Hepatocyte (in vitro differentiated cells): ENCODE results near the gene POSTN. TPM values are rescaled to one million over a fixed set of nuclear protein-coding genes. Genes with fewer than 3 reads are reported as not detected.

Experiments
- DNase-seq: peaks from one replicate; pipeline ENCODE4 v3.0.0-alpha.2; 2016; ENCODE audit warnings: low spot score
- H2AFZ ChIP-seq: fragments of 200-600 bp; sonication (generic); 2 replicates; pipeline ENCODE4 v1.6.0; 2016; ENCODE audit warnings: antibody characterized with exemption, mild to moderate bottlenecking
- H3K27ac ChIP-seq: fragments of 200-600 bp; sonication (generic); 2 replicates; pipeline ENCODE4 v1.5.1; 2016; ENCODE audit warnings: mild to moderate bottlenecking
- H3K27me3 ChIP-seq: fragments of 200-600 bp; sonication (generic); 2 replicates; pipeline ENCODE4 v1.6.1; 2016
- H3K36me3 ChIP-seq: fragments of 200-600 bp; sonication (generic); replicated peaks from 2 replicates; pipeline ENCODE4 v1.5.1; 2016; ENCODE audit warnings: low read depth; ENCODE audit not compliant: insufficient read depth
- H3K4me1 ChIP-seq: fragments of 200-600 bp; sonication (generic); 2 replicates; pipeline ENCODE4 v1.5.1; 2016; ENCODE audit warnings: mild to moderate bottlenecking, moderate library complexity; ENCODE audit not compliant: insufficient read depth
- H3K4me2 ChIP-seq: fragments of 200-600 bp; sonication (generic); 2 replicates; pipeline ENCODE4 v1.6.0; 2016
- H3K4me3 ChIP-seq: fragments of 200-600 bp; sonication (generic); 2 replicates; pipeline ENCODE4 v1.5.1; 2016; ENCODE audit warnings: mild to moderate bottlenecking
- H3K79me2 ChIP-seq: fragments of 200-600 bp; sonication (generic); 2 replicates; pipeline ENCODE4 v1.6.0; 2017; ENCODE audit warnings: mild to moderate bottlenecking
- H3K9me2 ChIP-seq: fragments of 200-600 bp; sonication (generic); replicated peaks from 2 replicates; pipeline ENCODE4 v1.6.0; 2017; ENCODE audit warnings: mild to moderate bottlenecking; ENCODE audit not compliant: insufficient read depth
- H3K9me3 ChIP-seq: fragments of 200-600 bp; sonication (generic); 2 replicates; pipeline ENCODE4 v1.5.1; 2016; ENCODE audit warnings: low read depth, mild to moderate bottlenecking
- H4K20me1 ChIP-seq: fragments of 200-600 bp; sonication (generic); 2 replicates; pipeline ENCODE4 v1.6.0; 2016; ENCODE audit warnings: mild to moderate bottlenecking; ENCODE audit not compliant: insufficient read depth, poor library complexity, severe bottlenecking
- CTCF ChIP-seq: fragments of 200-600 bp; sonication (generic); IDR thresholded peaks from 2 replicates; pipeline ENCODE4 v1.5.1; 2016; ENCODE audit warnings: antibody characterized with exemption, mild to moderate bottlenecking; ENCODE audit not compliant: poor library complexity
- EZH2 ChIP-seq: fragments of 200-600 bp; sonication (generic); IDR thresholded peaks from 2 replicates; pipeline ENCODE4 v1.6.1; 2016; ENCODE audit warnings: antibody characterized with exemption, mild to moderate bottlenecking, borderline replicate concordance
- EZH2phosphoT487 ChIP-seq: fragments of 200-600 bp; sonication (generic); IDR thresholded peaks from one replicate; pipeline ENCODE4 v1.6.1; 2018; ENCODE audit warnings: antibody characterized with exemption, mild to moderate bottlenecking, low read depth, moderate library complexity; ENCODE audit not compliant: unreplicated experiment, severe bottlenecking
- WGBS: methylation state at CpG from one replicate; pipeline ENCODE4 v1.1.6; 2016; ENCODE audit warnings: low lambda C conversion rate; ENCODE audit errors: missing lambda C conversion rate; 5-methylcytosine and 5-hydroxymethylcytosine counted together
- polyA plus RNA-seq: library from polyadenylated mRNA; unstranded; fragments of >200 nt; fragmentation: Nextera tagmentation; extraction: Ambion mirVana; gene quantifications from 2 replicates; pipeline ENCODE4 v1.2.1, GENCODE V29; 2016
- total RNA-seq: library from RNA; depleted of rRNA; stranded (reverse); fragments of >200 nt; gene quantifications from 2 replicates; pipeline ENCODE4 v1.2.3, GENCODE V29; 2014

POSTN gene
- total and polyA plus RNA-seq, 2 experiments from 2014 or later, result 179 to 233 TPM

- H3K9me2 ChIP-seq, result no peaks in the 10 kb centered on the region
- H3K4me1 ChIP-seq, result no peaks in the 10 kb centered on the region
- no peaks in the 10 kb centered on the region for H3K36me3 ChIP-seq
- no peak overlapping the region for H3K4me3 ChIP-seq
- H2AFZ ChIP-seq, result no peak overlapping the region
- H3K27me3 ChIP-seq, result no peaks in the 10 kb centered on the region
- no peak for DNase-seq
- H4K20me1 ChIP-seq, result no peaks in the 10 kb centered on the region
- 84% methylated on average over 2 of the region's 2 CpGs for WGBS
- no peaks in the 10 kb centered on the region for H3K79me2 ChIP-seq
- H3K9me3 ChIP-seq, result no peaks in the 10 kb centered on the region
- TF ChIP-seq EZH2phosphoT487, result no peak
- TF ChIP-seq CTCF, result no peak
- no peak for TF ChIP-seq EZH2
- H3K4me2 ChIP-seq, result no peak overlapping the region
- no peak overlapping the region for H3K27ac ChIP-seq
Observed at GRCh38 chr13:37535501-37535900, 63.1 kb downstream of the POSTN start.

GRCh38 chr13:37534676-37535075, 63.9 kb downstream of the POSTN start:
- H3K9me2 ChIP-seq, result no peaks in the 10 kb centered on the region
- TF ChIP-seq EZH2phosphoT487 (no peak), EZH2 (no peak), CTCF (no peak)
- no peaks in the 10 kb centered on the region for H3K36me3 ChIP-seq
- 89% methylated on average over 1 of the region's 1 CpG for WGBS
- H3K4me1 ChIP-seq, result no peaks in the 10 kb centered on the region
- H3K4me3 ChIP-seq, result no peak overlapping the region
- no peak for DNase-seq
- H3K27me3 ChIP-seq, result no peaks in the 10 kb centered on the region
- H3K9me3 ChIP-seq, result no peaks in the 10 kb centered on the region
- no peak overlapping the region for H3K4me2 ChIP-seq
- no peak overlapping the region for H2AFZ ChIP-seq
- no peaks in the 10 kb centered on the region for H4K20me1 ChIP-seq
- no peak overlapping the region for H3K27ac ChIP-seq
- H3K79me2 ChIP-seq, result no peaks in the 10 kb centered on the region

- Histone ChIP-seq H4K20me1 (no peaks in the 10 kb centered on the region), H3K79me2 (no peaks in the 10 kb centered on the region), H3K4me1 (no peaks in the 10 kb centered on the region), H3K4me3 (no peak overlapping the region), H3K27me3 (no peaks in the 10 kb centered on the region), H3K27ac (no peak overlapping the region), H2AFZ (no peak overlapping the region), H3K4me2 (no peak overlapping the region), H3K9me2 (no peaks in the 10 kb centered on the region), H3K9me3 (no peaks in the 10 kb centered on the region), H3K36me3 (no peaks in the 10 kb centered on the region)
- 81% methylated on average over 3 of the region's 3 CpGs for whole genome bisulfite sequencing
- no peak for TF ChIP-seq EZH2phosphoT487
- no peak for TF ChIP-seq CTCF
- no peak for TF ChIP-seq EZH2
- DNase-seq, result no peak
Observed at GRCh38 chr13:37534181-37534580, 64.4 kb downstream of the POSTN start.

GRCh38 chr13:37531049-37531448, 67.5 kb downstream of the POSTN start:
- Histone ChIP-seq H3K4me3 (no peak overlapping the region), H3K27me3 (no peaks in the 10 kb centered on the region), H3K4me1 (no peaks in the 10 kb centered on the region), H4K20me1 (no peaks in the 10 kb centered on the region), H3K9me2 (no peaks in the 10 kb centered on the region), H3K4me2 (no peak overlapping the region), H3K79me2 (no peaks in the 10 kb centered on the region), H3K27ac (no peak overlapping the region), H2AFZ (no peak overlapping the region), H3K36me3 (no peaks in the 10 kb centered on the region), H3K9me3 (no peaks in the 10 kb centered on the region)
- TF ChIP-seq EZH2 (no peak), EZH2phosphoT487 (no peak), CTCF (no peak)
- DNase-seq, result no peak
- 74% methylated on average over 2 of the region's 2 CpGs for WGBS
